Natural killer cell (primary cell): ENCODE results near the gene HILPDA. TPM values are rescaled to one million over a fixed set of nuclear protein-coding genes. Genes with fewer than 3 reads are reported as not detected.

Source experiments
- ATAC-seq, 3 donors: fragments of 150-1000 bp in 2 of 3; fragments of 200-7000 bp in 1 of 3; cut with Tn5 transposase; 1 replicate in 1 of 3; 2 replicates in 2 of 3; pipeline ENCODE4 v1.10.0; 2021; ENCODE audit warnings: mild to moderate bottlenecking in 2 of 3, moderate library complexity in 2 of 3
- DNase-seq, 2 donors: peaks; one replicate each; pipeline versions ENCODE4 v3.0.0 to v3.0.0-alpha.2; 2013 to 2021; ENCODE audit warnings: mixed read lengths in 1 of 2
- H3K27ac ChIP-seq: one replicate; pipeline ENCODE4 v1.5.1; 2013; ENCODE audit warnings: mild to moderate bottlenecking, low read length
- H3K27me3 ChIP-seq: one replicate; pipeline ENCODE4 v1.6.1; 2013; ENCODE audit warnings: low read length; ENCODE audit not compliant: control insufficient read depth, insufficient read depth
- H3K36me3 ChIP-seq: one replicate; pipeline ENCODE4 v1.6.1; 2013; ENCODE audit warnings: low read length; ENCODE audit not compliant: control insufficient read depth, insufficient read depth
- H3K4me1 ChIP-seq: one replicate; pipeline ENCODE4 v1.6.1; 2013; ENCODE audit warnings: low read length; ENCODE audit not compliant: control insufficient read depth, insufficient read depth
- H3K4me3 ChIP-seq: one replicate; pipeline ENCODE4 v1.5.1; 2013; ENCODE audit warnings: low read length
- H3K9me3 ChIP-seq: one replicate; pipeline ENCODE4 v1.6.1; 2013; ENCODE audit warnings: low read length; ENCODE audit not compliant: control insufficient read depth, insufficient read depth
- H3K27ac Mint-ChIP-seq, 2 donors: one replicate each; pipeline ENCODE4 v1.8.0; 2022; ENCODE audit warnings: mild to moderate bottlenecking in 2 of 2, mixed read lengths in 2 of 2, moderate library complexity in 1 of 2
- H3K27me3 Mint-ChIP-seq, 2 donors: one replicate each; pipeline ENCODE4 v1.8.0; 2022; ENCODE audit warnings: low read depth in 2 of 2, mixed read lengths in 2 of 2
- H3K36me3 Mint-ChIP-seq: one replicate; pipeline ENCODE4 v1.8.0; 2022; ENCODE audit warnings: mixed read lengths
- H3K4me1 Mint-ChIP-seq, 2 donors: one replicate each; pipeline ENCODE4 v1.8.0; 2022; ENCODE audit warnings: mixed read lengths in 2 of 2
- H3K4me3 Mint-ChIP-seq: one replicate; pipeline ENCODE4 v1.8.0; 2022; ENCODE audit warnings: mild to moderate bottlenecking, moderate library complexity, mixed read lengths
- H3K9me3 Mint-ChIP-seq, 2 donors: one replicate each; pipeline ENCODE4 v1.8.0; 2022; ENCODE audit warnings: mixed read lengths in 2 of 2
- WGBS: methylation state at CpG from one replicate; pipeline ENCODE4 v1.1.7; 2013; ENCODE audit warnings: missing lambda C conversion rate; ENCODE audit not compliant: insufficient coverage; 5-methylcytosine and 5-hydroxymethylcytosine counted together
- intact Hi-C: fragments of 100-400 bp; cut with micrococcal nuclease; formaldehyde crosslinking; loops from one replicate; pipeline ENCODE4 v1.14.2; 2022
- total RNA-seq, 4 donors: library from RNA; stranded (reverse); fragments of 120-200 nt in 1 of 4; gene quantifications; one replicate each; pipeline versions ENCODE4 v1.2.3 to v1.2.4, GENCODE V29; 2013 to 2022
- TF ChIP-seq, protein P1 (sequence below): fragments of 200-600 bp; IDR thresholded peaks from one replicate; pipeline ENCODE4 v1.8.0; 2022; ENCODE audit warnings: antibody characterized with exemption

HILPDA gene
- total RNA-seq, 3 donors from 2014 or later (not counting 1 experiment from before 2014, with no cell fraction given): 1.9 to 5.1 (median 2.3) TPM

DNA sequence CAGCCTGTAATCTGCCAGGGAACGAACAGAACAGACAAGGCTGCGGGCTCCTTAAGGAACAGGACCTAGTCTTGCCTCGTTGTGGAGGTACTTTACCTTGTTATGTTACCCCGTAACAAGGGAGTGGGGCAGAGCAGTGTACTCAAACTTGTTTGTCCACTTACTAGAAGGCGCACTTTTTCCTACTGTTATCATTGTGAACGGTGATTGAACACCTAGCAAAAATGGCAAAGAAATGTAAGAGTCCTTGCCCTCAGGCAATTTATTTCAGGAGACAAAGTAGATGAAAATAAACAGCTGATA is 45.3 kb upstream of the HILPDA start:
- intact Hi-C loops: no loop called here

GRCh38 chr7:128415217-128415785 is 40.4 kb upstream of the HILPDA start:
- H3K4me3 Mint-ChIP-seq: no peak overlapping the region
- intact Hi-C loops: no loop called here

More for the DNA sequence above, 45.3 kb upstream of the HILPDA start:
- Histone ChIP-seq H3K27me3 (no peaks in the 10 kb centered on the region), H3K4me1 (peaks cover 44% of the 10 kb centered on the region), H3K36me3 (no peaks in the 10 kb centered on the region), H3K4me3 (peak overlapping the region; percentile 99), H3K27ac (peak overlapping the region; percentile 96), H3K9me3 (no peaks in the 10 kb centered on the region)
- no peaks in the 10 kb centered on the region for H3K36me3 Mint-ChIP-seq
- no peaks in the 10 kb centered on the region for H3K9me3 Mint-ChIP-seq
- no peaks in the 10 kb centered on the region for H3K27me3 Mint-ChIP-seq
- peaks cover 29 to 35% of the 10 kb centered on the region in 2 donors for H3K4me1 Mint-ChIP-seq
- H3K27ac Mint-ChIP-seq: peak overlapping the region; percentile 73 to 87
- ATAC-seq (no peak), DNase-seq (no peak)
- 0% methylated on average over 6 of the region's 6 CpGs for WGBS
- TF ChIP-seq, protein P1, sequence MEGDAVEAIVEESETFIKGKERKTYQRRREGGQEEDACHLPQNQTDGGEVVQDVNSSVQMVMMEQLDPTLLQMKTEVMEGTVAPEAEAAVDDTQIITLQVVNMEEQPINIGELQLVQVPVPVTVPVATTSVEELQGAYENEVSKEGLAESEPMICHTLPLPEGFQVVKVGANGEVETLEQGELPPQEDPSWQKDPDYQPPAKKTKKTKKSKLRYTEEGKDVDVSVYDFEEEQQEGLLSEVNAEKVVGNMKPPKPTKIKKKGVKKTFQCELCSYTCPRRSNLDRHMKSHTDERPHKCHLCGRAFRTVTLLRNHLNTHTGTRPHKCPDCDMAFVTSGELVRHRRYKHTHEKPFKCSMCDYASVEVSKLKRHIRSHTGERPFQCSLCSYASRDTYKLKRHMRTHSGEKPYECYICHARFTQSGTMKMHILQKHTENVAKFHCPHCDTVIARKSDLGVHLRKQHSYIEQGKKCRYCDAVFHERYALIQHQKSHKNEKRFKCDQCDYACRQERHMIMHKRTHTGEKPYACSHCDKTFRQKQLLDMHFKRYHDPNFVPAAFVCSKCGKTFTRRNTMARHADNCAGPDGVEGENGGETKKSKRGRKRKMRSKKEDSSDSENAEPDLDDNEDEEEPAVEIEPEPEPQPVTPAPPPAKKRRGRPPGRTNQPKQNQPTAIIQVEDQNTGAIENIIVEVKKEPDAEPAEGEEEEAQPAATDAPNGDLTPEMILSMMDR: no peak
- peak overlapping the region; percentile 92 for H3K4me3 Mint-ChIP-seq

GRCh38 chr7:128417071-128417470 is 38.6 kb upstream of the HILPDA start:
- intact Hi-C loops: no loop called here

More at GRCh38 chr7:128415217-128415785, 40.4 kb upstream of the HILPDA start:
- Mint-ChIP-seq H3K27me3 (peaks cover 0 to 3% of the 10 kb centered on the region in 2 donors), H3K36me3 (no peaks in the 10 kb centered on the region), H3K9me3 (no peaks in the 10 kb centered on the region), H3K4me1 (peaks cover 8 to 10% of the 10 kb centered on the region in 2 donors), H3K27ac (no peak overlapping the region)
- H3K36me3 ChIP-seq: no peaks in the 10 kb centered on the region
- TF ChIP-seq, protein P1: no peak
- DNase-seq: no peak
- H3K4me1 ChIP-seq: peaks cover 7% of the 10 kb centered on the region
- no peak overlapping the region for H3K4me3 ChIP-seq
- H3K27me3 ChIP-seq: no peaks in the 10 kb centered on the region
- H3K9me3 ChIP-seq: no peaks in the 10 kb centered on the region
- WGBS: 94% methylated on average over 3 of the region's 4 CpGs
- ATAC-seq: no peak
- H3K27ac ChIP-seq: no peak overlapping the region

More at GRCh38 chr7:128417071-128417470, 38.6 kb upstream of the HILPDA start:
- ATAC-seq (no peak), DNase-seq (no peak)
- no peaks in the 10 kb centered on the region for H3K9me3 Mint-ChIP-seq
- WGBS: 100% methylated on average over 3 of the region's 3 CpGs
- no peaks in the 10 kb centered on the region for H3K9me3 ChIP-seq
- H3K36me3 ChIP-seq: no peaks in the 10 kb centered on the region
- H3K4me1 Mint-ChIP-seq: peaks cover 14 to 23% of the 10 kb centered on the region in 2 donors
- peaks cover 18% of the 10 kb centered on the region for H3K4me1 ChIP-seq
- no peak overlapping the region for H3K27ac Mint-ChIP-seq
- no peaks in the 10 kb centered on the region for H3K36me3 Mint-ChIP-seq
- TF ChIP-seq, protein P1: no peak
- peaks cover 0 to 3% of the 10 kb centered on the region in 2 donors for H3K27me3 Mint-ChIP-seq
- no peaks in the 10 kb centered on the region for H3K27me3 ChIP-seq
- no peak overlapping the region for H3K4me3 Mint-ChIP-seq
- H3K4me3 ChIP-seq: no peak overlapping the region
- H3K27ac ChIP-seq: no peak overlapping the region
